ENCODE results near the gene CYB5R2.

- TF ChIP-seq CTCF (IDR thresholded peaks at IDR 0.05) (no peak), ZFX (IDR thresholded peaks at IDR 0.05; ENCODE audit: borderline replicate concordance) (no peak)
Observed at GRCh38 chr11:7671347-7672215, 1.7 kb downstream of the CYB5R2 start.
